ENCODE data around the gene TSPO.

The TSPO gene

DNA sequence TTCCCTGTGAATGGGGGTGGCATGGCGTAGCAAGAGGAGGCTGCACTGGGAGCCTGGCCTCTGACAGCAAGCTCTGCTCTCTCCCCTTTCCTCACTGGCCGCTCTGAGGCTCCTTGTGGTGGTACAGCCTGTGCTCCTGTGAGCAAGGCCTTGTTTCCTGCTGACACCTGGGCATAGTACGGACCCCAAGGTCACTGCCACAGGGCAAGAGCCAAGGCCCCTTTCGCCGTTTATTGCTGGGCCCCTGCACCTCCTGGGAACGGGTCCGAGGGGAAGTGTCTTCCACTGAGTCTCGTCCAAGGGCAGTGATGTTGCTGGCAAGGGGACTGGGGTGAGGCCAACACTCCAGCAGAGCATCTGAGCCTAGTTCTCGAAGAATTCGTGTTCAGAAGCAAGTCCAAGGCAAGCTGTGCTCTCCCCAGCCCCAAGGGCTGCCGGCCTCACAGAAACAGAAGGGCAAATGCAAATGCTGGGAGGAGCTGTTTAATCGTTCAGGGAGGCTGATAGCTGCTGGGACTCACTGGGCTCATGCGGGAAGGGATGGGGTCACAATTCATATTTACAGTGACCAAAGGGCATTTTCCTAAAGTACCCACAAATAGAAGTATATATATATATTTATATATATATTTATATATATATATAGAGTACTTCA, 51.5 kb downstream of the TSPO start:
- Histone ChIP-seq H3K27ac (ENCODE audit: poor library complexity, severe bottlenecking) (no peak overlapping the region), H3K27me3 (ENCODE audit: insufficient read depth, poor library complexity, severe bottlenecking) (no peaks in the 10 kb centered on the region), H3K36me3 (ENCODE audit: low read depth) (no peaks in the 10 kb centered on the region), H3K9me3 (ENCODE audit: severe bottlenecking) (no peaks in the 10 kb centered on the region), H3K4me3 (ENCODE audit: severe bottlenecking) (no peak overlapping the region), H3K4me1 (ENCODE audit: insufficient read depth, poor library complexity, severe bottlenecking) (no peaks in the 10 kb centered on the region)
- ATAC-seq (ENCODE audit: low read depth) = no peak
- no peak for DNase-seq (ENCODE audit: low spot score)
- TF ChIP-seq, protein P1, sequence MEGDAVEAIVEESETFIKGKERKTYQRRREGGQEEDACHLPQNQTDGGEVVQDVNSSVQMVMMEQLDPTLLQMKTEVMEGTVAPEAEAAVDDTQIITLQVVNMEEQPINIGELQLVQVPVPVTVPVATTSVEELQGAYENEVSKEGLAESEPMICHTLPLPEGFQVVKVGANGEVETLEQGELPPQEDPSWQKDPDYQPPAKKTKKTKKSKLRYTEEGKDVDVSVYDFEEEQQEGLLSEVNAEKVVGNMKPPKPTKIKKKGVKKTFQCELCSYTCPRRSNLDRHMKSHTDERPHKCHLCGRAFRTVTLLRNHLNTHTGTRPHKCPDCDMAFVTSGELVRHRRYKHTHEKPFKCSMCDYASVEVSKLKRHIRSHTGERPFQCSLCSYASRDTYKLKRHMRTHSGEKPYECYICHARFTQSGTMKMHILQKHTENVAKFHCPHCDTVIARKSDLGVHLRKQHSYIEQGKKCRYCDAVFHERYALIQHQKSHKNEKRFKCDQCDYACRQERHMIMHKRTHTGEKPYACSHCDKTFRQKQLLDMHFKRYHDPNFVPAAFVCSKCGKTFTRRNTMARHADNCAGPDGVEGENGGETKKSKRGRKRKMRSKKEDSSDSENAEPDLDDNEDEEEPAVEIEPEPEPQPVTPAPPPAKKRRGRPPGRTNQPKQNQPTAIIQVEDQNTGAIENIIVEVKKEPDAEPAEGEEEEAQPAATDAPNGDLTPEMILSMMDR (IDR thresholded peaks at IDR 0.05; ENCODE audit: poor library complexity, severe bottlenecking) = no peak

DNA sequence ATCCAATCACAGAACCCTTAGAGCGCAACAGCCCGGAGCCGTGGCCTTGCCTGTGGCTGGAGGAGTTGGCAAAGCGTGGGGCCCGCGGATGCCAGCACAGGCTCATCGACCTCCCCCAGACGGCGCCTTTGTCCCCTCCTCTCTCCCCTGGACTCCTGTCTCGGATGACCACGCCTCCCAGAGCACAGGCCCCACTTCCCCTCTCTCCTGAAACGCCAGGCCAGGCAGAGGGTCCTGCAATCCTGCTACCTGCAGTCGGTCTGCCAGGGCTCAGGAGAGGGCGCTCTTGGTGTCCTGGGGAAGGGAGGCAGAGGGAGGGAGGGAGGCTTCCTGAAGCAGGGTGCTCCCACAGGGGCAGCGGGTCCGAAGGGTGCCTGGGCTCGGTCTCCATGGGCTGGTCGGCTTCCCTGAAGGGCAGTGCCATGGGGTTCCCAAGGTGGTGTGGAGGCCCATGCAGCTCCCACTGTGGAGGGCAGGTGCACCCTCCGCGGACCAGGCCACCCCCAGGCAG, 52.2 kb downstream of the TSPO start:
- DNase-seq (ENCODE audit: low spot score) (no peak), ATAC-seq (ENCODE audit: low read depth) (no peak)
- Histone ChIP-seq H3K27ac (ENCODE audit: poor library complexity, severe bottlenecking) (no peak overlapping the region), H3K4me3 (ENCODE audit: severe bottlenecking) (no peak overlapping the region), H3K4me1 (ENCODE audit: insufficient read depth, poor library complexity, severe bottlenecking) (no peaks in the 10 kb centered on the region), H3K36me3 (ENCODE audit: low read depth) (no peaks in the 10 kb centered on the region), H3K9me3 (ENCODE audit: severe bottlenecking) (no peaks in the 10 kb centered on the region), H3K27me3 (ENCODE audit: insufficient read depth, poor library complexity, severe bottlenecking) (no peaks in the 10 kb centered on the region)
- TF ChIP-seq, protein P1 (IDR thresholded peaks at IDR 0.05; ENCODE audit: poor library complexity, severe bottlenecking) = no peak

DNA sequence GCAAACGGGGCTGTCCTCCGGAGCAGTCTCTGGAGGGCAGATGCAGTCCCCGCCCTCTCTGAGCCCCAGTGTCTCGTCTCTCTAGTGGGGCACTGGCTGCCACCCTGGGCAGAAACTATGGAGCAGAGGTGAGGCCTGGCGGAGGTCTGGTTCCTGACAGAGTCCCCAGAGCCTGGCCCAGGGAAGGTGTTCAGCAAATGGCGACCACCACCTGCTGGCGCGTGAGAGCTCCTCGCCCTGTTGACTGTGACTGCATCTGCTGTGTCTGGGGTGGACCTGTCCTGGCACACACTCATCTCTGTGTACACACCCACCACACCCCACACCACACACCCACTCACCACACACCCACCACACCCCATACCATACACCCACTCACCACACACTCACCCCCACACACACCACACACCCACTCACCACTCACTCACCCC, 53.9 kb downstream of the TSPO start:
- DNase-seq (ENCODE audit: low spot score) (no peak), ATAC-seq (ENCODE audit: low read depth) (no peak)
- no peak overlapping the region for H3K4me3 ChIP-seq (ENCODE audit: severe bottlenecking)
- no peaks in the 10 kb centered on the region for H3K9me3 ChIP-seq (ENCODE audit: severe bottlenecking)
- H3K4me1 ChIP-seq (ENCODE audit: insufficient read depth, poor library complexity, severe bottlenecking) = no peaks in the 10 kb centered on the region
- TF ChIP-seq, protein P1 (IDR thresholded peaks at IDR 0.05; ENCODE audit: poor library complexity, severe bottlenecking) = no peak
- H3K36me3 ChIP-seq (ENCODE audit: low read depth) = no peaks in the 10 kb centered on the region
- H3K27ac ChIP-seq (ENCODE audit: poor library complexity, severe bottlenecking) = no peak overlapping the region
- no peaks in the 10 kb centered on the region for H3K27me3 ChIP-seq (ENCODE audit: insufficient read depth, poor library complexity, severe bottlenecking)

DNA sequence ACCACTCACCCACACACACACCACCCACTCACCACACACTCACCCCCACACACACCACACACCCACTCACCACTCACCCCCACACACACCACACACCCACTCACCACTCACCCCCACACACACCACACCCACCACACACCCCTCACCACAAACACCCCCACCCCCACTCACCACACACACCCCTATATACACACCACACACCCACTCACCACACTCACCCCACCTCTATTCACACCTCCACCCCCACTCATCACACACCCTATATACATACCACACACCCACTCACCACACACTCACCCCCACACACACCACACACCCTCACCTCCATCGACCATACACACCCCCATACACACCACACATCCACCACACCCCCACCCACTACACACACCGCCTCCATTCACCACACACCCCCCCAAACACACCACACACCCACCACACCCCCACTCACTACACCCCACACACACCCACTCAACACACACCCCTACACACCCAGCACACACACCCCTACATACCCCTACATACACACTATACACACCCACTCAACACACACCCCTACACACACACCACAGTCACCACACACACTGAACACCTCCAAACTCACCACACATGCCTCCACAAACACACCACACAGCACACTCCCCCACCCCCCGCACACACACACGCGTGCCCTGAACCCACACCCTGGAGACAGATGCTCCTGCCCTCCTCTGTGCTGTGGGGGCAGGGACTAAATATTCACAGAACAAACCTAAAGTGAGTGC, 54.6 kb downstream of the TSPO start:
- Histone ChIP-seq H3K27me3 (ENCODE audit: insufficient read depth, poor library complexity, severe bottlenecking) (no peaks in the 10 kb centered on the region), H3K4me3 (ENCODE audit: severe bottlenecking) (no peak overlapping the region), H3K36me3 (ENCODE audit: low read depth) (no peaks in the 10 kb centered on the region), H3K27ac (ENCODE audit: poor library complexity, severe bottlenecking) (no peak overlapping the region), H3K9me3 (ENCODE audit: severe bottlenecking) (no peaks in the 10 kb centered on the region), H3K4me1 (ENCODE audit: insufficient read depth, poor library complexity, severe bottlenecking) (no peaks in the 10 kb centered on the region)
- TF ChIP-seq, protein P1 (IDR thresholded peaks at IDR 0.05; ENCODE audit: poor library complexity, severe bottlenecking) = no peak
- ATAC-seq (ENCODE audit: low read depth) = no peak
- DNase-seq (ENCODE audit: low spot score) = no peak
